IgD-negative memory B cell (primary cell): ENCODE results near the gene MSS51. TPM values are rescaled to one million over a fixed set of nuclear protein-coding genes. Genes with fewer than 3 reads are reported as not detected.

Experiments
- H3K27ac Mint-ChIP-seq, 3 donors: one replicate each; pipeline ENCODE4 v1.8.0; 2020 to 2022; ENCODE audit warnings: mild to moderate bottlenecking in 3 of 3, mixed read lengths in 3 of 3, moderate library complexity in 1 of 3
- H3K27me3 Mint-ChIP-seq: one replicate; pipeline ENCODE4 v1.8.0; 2021; ENCODE audit warnings: mixed read lengths
- H3K36me3 Mint-ChIP-seq: one replicate; pipeline ENCODE4 v1.8.0; 2020; ENCODE audit warnings: mild to moderate bottlenecking, mixed read lengths
- H3K4me1 Mint-ChIP-seq, 3 donors: one replicate each; pipeline ENCODE4 v1.8.0; 2020 to 2022; ENCODE audit warnings: mixed read lengths in 3 of 3, mild to moderate bottlenecking in 1 of 3
- H3K4me3 Mint-ChIP-seq, 4 donors: one replicate each; pipeline ENCODE4 v1.8.0; 2020 to 2022; ENCODE audit warnings: mild to moderate bottlenecking in 4 of 4, mixed read lengths in 4 of 4, moderate library complexity in 3 of 4
- H3K9me3 Mint-ChIP-seq, 3 donors: one replicate each; pipeline ENCODE4 v1.8.0; 2020 to 2021; ENCODE audit warnings: mixed read lengths in 3 of 3, mild to moderate bottlenecking in 1 of 3
- polyA plus RNA-seq: library from polyadenylated mRNA; unstranded; fragments of 300-500 nt; fragmentation: Illumina TruSeq; gene quantifications from one replicate; pipeline ENCODE4 v1.2.3, GENCODE V29; 2021

MSS51 gene
- polyA plus RNA-seq, 1 donor from 2014 or later = 0.35 TPM

GRCh38 chr10:73439055-73439454 is 5.7 kb upstream of the MSS51 start:
- no peaks in the 10 kb centered on the region for H3K27me3 Mint-ChIP-seq
- H3K9me3 Mint-ChIP-seq = no peaks in the 10 kb centered on the region
- H3K36me3 Mint-ChIP-seq = peaks cover 4% of the 10 kb centered on the region
- no peak overlapping the region for H3K4me3 Mint-ChIP-seq
- peaks cover 0 to 2% (median 0%) of the 10 kb centered on the region in 3 donors for H3K4me1 Mint-ChIP-seq
- H3K27ac Mint-ChIP-seq = peak overlapping the region in 1 of 3 donors; percentile 50

- Mint-ChIP-seq H3K36me3 (peaks cover 4% of the 10 kb centered on the region), H3K4me3 (no peak overlapping the region), H3K27me3 (no peaks in the 10 kb centered on the region), H3K27ac (peak overlapping the region in 1 of 3 donors; percentile 49), H3K4me1 (peaks cover 0 to 1% (median 0%) of the 10 kb centered on the region in 3 donors), H3K9me3 (no peaks in the 10 kb centered on the region)
Measured at GRCh38 chr10:73432646-73433537, 469 bp downstream of the MSS51 start.

- Mint-ChIP-seq H3K27me3 (no peaks in the 10 kb centered on the region), H3K36me3 (peaks cover 15% of the 10 kb centered on the region), H3K4me3 (peak overlapping the region in 1 of 4 donors; percentile 75), H3K27ac (peak overlapping the region in 2 of 3 donors; percentile 7 to 15), H3K4me1 (peaks cover 9 to 13% (median 11%) of the 10 kb centered on the region in 3 donors), H3K9me3 (no peaks in the 10 kb centered on the region)
Measured at GRCh38 chr10:73426318-73426717, 7.0 kb downstream of the MSS51 start.

- no peaks in the 10 kb centered on the region for H3K27me3 Mint-ChIP-seq
- H3K9me3 Mint-ChIP-seq = no peaks in the 10 kb centered on the region
- H3K27ac Mint-ChIP-seq = no peak overlapping the region
- H3K4me1 Mint-ChIP-seq = peaks cover 9 to 13% (median 11%) of the 10 kb centered on the region in 3 donors
- peak overlapping the region in 1 of 4 donors; percentile 49 for H3K4me3 Mint-ChIP-seq
- peaks cover 13% of the 10 kb centered on the region for H3K36me3 Mint-ChIP-seq
Measured at GRCh38 chr10:73424478-73424877, 8.9 kb downstream of the MSS51 start.

- H3K4me1 Mint-ChIP-seq = peaks cover 9 to 15% (median 11%) of the 10 kb centered on the region in 3 donors
- H3K36me3 Mint-ChIP-seq = peaks cover 13% of the 10 kb centered on the region
- H3K27ac Mint-ChIP-seq = no peak overlapping the region
- no peaks in the 10 kb centered on the region for H3K27me3 Mint-ChIP-seq
- H3K9me3 Mint-ChIP-seq = no peaks in the 10 kb centered on the region
- no peak overlapping the region for H3K4me3 Mint-ChIP-seq
Measured at GRCh38 chr10:73423309-73423708, 10.1 kb downstream of the MSS51 start.

GRCh38 chr10:73416571-73416970 is 16.8 kb downstream of the MSS51 start:
- Mint-ChIP-seq H3K36me3 (no peaks in the 10 kb centered on the region), H3K27ac (no peak overlapping the region), H3K9me3 (no peaks in the 10 kb centered on the region), H3K4me1 (peaks cover 15 to 28% (median 21%) of the 10 kb centered on the region in 3 donors), H3K4me3 (peak overlapping the region in 2 of 4 donors; percentile 37 to 38), H3K27me3 (no peaks in the 10 kb centered on the region)

GRCh38 chr10:73414230-73414945 is 19.0 kb downstream of the MSS51 start:
- H3K4me1 Mint-ChIP-seq = peaks cover 31 to 42% (median 33%) of the 10 kb centered on the region in 3 donors
- peaks cover 3% of the 10 kb centered on the region for H3K36me3 Mint-ChIP-seq
- H3K27ac Mint-ChIP-seq = peak overlapping the region; percentile 81 to 92 (median 83)

GRCh38 chr10:73413528-73414229 is 19.7 kb downstream of the MSS51 start, which contains the start of gene ANXA7:
Gene ANXA7, minus strand, starts transcription at chr10:73414058. Its CDS starts 13,202 bp downstream, at chr10:73400856.
- H3K27ac Mint-ChIP-seq = peak within 1 kb of the TSS; percentile 81 to 92 (median 92)
- H3K27me3 Mint-ChIP-seq = no peaks in the 10 kb centered on the region
- peaks cover 36 to 49% (median 40%) of the 10 kb centered on the region in 3 donors for H3K4me1 Mint-ChIP-seq
- H3K9me3 Mint-ChIP-seq = no peaks in the 10 kb centered on the region
- peaks cover 3% of the 10 kb centered on the region for H3K36me3 Mint-ChIP-seq
- H3K4me3 Mint-ChIP-seq = peak within 1 kb of the TSS; percentile 92 to 98 (median 96)

More at GRCh38 chr10:73414230-73414945, 19.0 kb downstream of the MSS51 start:
- Mint-ChIP-seq H3K27me3 (no peaks in the 10 kb centered on the region), H3K4me3 (peak overlapping the region; percentile 92 to 98 (median 96)), H3K9me3 (no peaks in the 10 kb centered on the region)

GRCh38 chr10:73413108-73413527 is 20.2 kb downstream of the MSS51 start:
- Mint-ChIP-seq H3K27ac (peak overlapping the region; percentile 81 to 92 (median 91)), H3K27me3 (no peaks in the 10 kb centered on the region), H3K4me3 (peak overlapping the region; percentile 92 to 98 (median 96)), H3K4me1 (peaks cover 35 to 51% (median 41%) of the 10 kb centered on the region in 3 donors), H3K9me3 (no peaks in the 10 kb centered on the region), H3K36me3 (peaks cover 3% of the 10 kb centered on the region)

- Mint-ChIP-seq H3K9me3 (no peaks in the 10 kb centered on the region), H3K4me1 (peaks cover 41 to 63% (median 50%) of the 10 kb centered on the region in 3 donors), H3K36me3 (peaks cover 5% of the 10 kb centered on the region), H3K27me3 (no peaks in the 10 kb centered on the region), H3K4me3 (peak overlapping the region in 1 of 4 donors; percentile 96), H3K27ac (peak overlapping the region in 2 of 3 donors; percentile 27 to 53)
Measured at GRCh38 chr10:73410897-73411296, 22.5 kb downstream of the MSS51 start.

GRCh38 chr10:73408978-73409521 is 24.3 kb downstream of the MSS51 start:
- Mint-ChIP-seq H3K9me3 (no peaks in the 10 kb centered on the region), H3K4me3 (peak overlapping the region in 2 of 4 donors; percentile 81 to 96), H3K27ac (peak overlapping the region in 2 of 3 donors; percentile 3 to 70), H3K4me1 (peaks cover 42 to 51% (median 46%) of the 10 kb centered on the region in 3 donors), H3K36me3 (peaks cover 5% of the 10 kb centered on the region), H3K27me3 (no peaks in the 10 kb centered on the region)

GRCh38 chr10:73408061-73408460 is 25.3 kb downstream of the MSS51 start:
- Mint-ChIP-seq H3K27me3 (no peaks in the 10 kb centered on the region), H3K9me3 (no peaks in the 10 kb centered on the region), H3K4me1 (peaks cover 41 to 47% (median 44%) of the 10 kb centered on the region in 3 donors), H3K27ac (no peak overlapping the region), H3K4me3 (no peak overlapping the region), H3K36me3 (peaks cover 5% of the 10 kb centered on the region)

GRCh38 chr10:73407495-73407894 is 25.9 kb downstream of the MSS51 start:
- Mint-ChIP-seq H3K27ac (no peak overlapping the region), H3K4me3 (no peak overlapping the region), H3K9me3 (no peaks in the 10 kb centered on the region), H3K36me3 (peaks cover 5% of the 10 kb centered on the region), H3K27me3 (no peaks in the 10 kb centered on the region), H3K4me1 (peaks cover 39 to 42% (median 41%) of the 10 kb centered on the region in 3 donors)

GRCh38 chr10:73406846-73407245 is 26.5 kb downstream of the MSS51 start:
- Mint-ChIP-seq H3K27ac (no peak overlapping the region), H3K9me3 (no peaks in the 10 kb centered on the region), H3K4me3 (no peak overlapping the region), H3K27me3 (no peaks in the 10 kb centered on the region), H3K36me3 (peaks cover 5% of the 10 kb centered on the region), H3K4me1 (peaks cover 36 to 37% (median 37%) of the 10 kb centered on the region in 3 donors)
